SK-N-SH (cell line): Measurements from ENCODE around the gene SGTA.

Experiments
- CHD2 ChIP-seq: fragments of 150-350 bp; IDR thresholded peaks from 2 replicates; pipeline ENCODE4 v1.6.1; 2018; ENCODE audit warnings: low read length; ENCODE audit not compliant: partially characterized antibody
- POLR2AphosphoS5 ChIP-seq: IDR thresholded peaks from 2 replicates; pipeline ENCODE4 v1.6.1; 2012; ENCODE audit warnings: low read depth, low read length
- TF ChIP-seq, protein P1 (sequence below): fragments of 200-600 bp; sonication (generic); IDR thresholded peaks from 2 replicates; pipeline ENCODE4 v1.6.1; 2017; ENCODE audit warnings: antibody characterized with exemption, mild to moderate bottlenecking, moderate library complexity

DNA sequence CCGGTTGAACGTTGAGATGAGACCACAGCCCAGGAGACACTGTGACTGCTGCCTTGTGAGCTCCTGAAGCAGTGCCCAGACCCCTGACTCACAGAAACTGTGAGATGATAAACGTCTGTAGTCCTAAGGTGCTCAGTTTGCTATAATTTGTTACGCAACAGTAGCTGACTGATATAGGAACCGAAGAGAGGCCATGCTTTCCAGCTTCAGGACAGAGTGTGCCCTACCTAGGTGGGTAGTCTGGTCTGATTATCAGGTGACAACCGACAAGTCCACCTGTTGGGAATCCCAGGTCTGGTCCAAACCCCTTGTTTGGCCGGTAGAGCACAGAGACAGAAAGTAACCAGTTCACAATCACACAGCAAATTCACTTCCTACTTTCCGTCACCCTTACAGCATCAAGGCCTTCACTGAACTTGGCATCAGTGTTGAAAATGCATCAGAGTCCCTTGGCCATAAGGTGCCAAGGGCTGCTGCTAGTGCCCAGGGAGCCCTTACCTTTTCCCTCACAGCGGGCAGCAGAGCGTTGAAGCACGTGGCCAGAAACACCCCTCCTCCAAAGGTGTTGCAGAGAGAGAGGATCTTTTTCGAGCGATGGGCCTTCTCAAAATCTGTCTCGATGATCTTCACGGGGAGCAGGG lies 46.4 kb downstream of the SGTA start:
- TF ChIP-seq, protein P1, sequence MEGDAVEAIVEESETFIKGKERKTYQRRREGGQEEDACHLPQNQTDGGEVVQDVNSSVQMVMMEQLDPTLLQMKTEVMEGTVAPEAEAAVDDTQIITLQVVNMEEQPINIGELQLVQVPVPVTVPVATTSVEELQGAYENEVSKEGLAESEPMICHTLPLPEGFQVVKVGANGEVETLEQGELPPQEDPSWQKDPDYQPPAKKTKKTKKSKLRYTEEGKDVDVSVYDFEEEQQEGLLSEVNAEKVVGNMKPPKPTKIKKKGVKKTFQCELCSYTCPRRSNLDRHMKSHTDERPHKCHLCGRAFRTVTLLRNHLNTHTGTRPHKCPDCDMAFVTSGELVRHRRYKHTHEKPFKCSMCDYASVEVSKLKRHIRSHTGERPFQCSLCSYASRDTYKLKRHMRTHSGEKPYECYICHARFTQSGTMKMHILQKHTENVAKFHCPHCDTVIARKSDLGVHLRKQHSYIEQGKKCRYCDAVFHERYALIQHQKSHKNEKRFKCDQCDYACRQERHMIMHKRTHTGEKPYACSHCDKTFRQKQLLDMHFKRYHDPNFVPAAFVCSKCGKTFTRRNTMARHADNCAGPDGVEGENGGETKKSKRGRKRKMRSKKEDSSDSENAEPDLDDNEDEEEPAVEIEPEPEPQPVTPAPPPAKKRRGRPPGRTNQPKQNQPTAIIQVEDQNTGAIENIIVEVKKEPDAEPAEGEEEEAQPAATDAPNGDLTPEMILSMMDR: no peak
- TF ChIP-seq POLR2AphosphoS5: no peak
- TF ChIP-seq CHD2: no peak
